Measurements from ENCODE around the gene CCDC149. TPM values are rescaled to one million over a fixed set of nuclear protein-coding genes. Genes with fewer than 3 reads are reported as not detected.

CCDC149 gene
- total RNA-seq, 1 donor from 2014 or later = 8.0 TPM

DNA sequence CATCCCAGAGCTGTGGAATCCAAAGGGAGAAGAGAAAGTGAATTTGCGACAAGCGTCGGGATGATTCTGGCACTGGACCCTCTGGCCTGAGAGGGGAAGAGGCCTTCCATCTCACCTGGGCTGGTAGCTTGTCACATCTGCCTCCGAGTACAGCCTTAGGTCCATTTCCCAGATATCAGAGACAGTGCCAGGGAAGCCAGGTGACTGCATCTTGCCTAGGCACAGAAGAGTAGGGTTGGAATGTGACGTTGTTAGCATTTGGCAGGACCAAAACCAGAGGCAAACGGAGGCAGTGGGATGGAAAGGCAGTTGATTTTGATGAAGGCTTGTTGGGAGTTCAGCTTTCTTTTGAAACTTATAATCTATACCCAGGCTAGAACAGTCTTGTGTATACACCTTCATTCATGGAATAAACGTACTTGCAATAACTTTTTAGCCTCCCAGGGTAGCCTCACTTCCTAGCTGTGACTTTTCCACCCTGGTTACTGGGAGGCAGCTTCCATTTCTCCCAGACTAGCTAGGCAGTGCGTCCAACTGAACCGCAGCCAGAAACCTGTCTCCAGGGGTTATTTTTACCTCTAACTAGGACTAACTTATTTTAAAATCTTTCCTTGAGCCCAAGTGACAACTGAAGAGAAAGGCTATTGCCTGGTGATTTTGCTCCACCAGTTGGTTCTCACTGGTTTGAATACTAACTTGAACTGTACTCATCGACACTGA, 111.5 kb downstream of the CCDC149 start:
- Histone ChIP-seq H3K4me3 (ENCODE audit: low read depth, low read length) (no peak overlapping the region), H3K36me3 (ENCODE audit: control insufficient read depth, insufficient read depth, low read length) (no peaks in the 10 kb centered on the region), H3K27me3 (ENCODE audit: control insufficient read depth, insufficient read depth, low read length) (peaks cover 39% of the 10 kb centered on the region)
- TF ChIP-seq, protein P1, sequence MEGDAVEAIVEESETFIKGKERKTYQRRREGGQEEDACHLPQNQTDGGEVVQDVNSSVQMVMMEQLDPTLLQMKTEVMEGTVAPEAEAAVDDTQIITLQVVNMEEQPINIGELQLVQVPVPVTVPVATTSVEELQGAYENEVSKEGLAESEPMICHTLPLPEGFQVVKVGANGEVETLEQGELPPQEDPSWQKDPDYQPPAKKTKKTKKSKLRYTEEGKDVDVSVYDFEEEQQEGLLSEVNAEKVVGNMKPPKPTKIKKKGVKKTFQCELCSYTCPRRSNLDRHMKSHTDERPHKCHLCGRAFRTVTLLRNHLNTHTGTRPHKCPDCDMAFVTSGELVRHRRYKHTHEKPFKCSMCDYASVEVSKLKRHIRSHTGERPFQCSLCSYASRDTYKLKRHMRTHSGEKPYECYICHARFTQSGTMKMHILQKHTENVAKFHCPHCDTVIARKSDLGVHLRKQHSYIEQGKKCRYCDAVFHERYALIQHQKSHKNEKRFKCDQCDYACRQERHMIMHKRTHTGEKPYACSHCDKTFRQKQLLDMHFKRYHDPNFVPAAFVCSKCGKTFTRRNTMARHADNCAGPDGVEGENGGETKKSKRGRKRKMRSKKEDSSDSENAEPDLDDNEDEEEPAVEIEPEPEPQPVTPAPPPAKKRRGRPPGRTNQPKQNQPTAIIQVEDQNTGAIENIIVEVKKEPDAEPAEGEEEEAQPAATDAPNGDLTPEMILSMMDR (IDR thresholded peaks at IDR 0.05; ENCODE audit: insufficient read depth, low read length, poor library complexity, severe bottlenecking) = no peak
- DNase-seq (ENCODE audit: low read depth) = no peak

DNA sequence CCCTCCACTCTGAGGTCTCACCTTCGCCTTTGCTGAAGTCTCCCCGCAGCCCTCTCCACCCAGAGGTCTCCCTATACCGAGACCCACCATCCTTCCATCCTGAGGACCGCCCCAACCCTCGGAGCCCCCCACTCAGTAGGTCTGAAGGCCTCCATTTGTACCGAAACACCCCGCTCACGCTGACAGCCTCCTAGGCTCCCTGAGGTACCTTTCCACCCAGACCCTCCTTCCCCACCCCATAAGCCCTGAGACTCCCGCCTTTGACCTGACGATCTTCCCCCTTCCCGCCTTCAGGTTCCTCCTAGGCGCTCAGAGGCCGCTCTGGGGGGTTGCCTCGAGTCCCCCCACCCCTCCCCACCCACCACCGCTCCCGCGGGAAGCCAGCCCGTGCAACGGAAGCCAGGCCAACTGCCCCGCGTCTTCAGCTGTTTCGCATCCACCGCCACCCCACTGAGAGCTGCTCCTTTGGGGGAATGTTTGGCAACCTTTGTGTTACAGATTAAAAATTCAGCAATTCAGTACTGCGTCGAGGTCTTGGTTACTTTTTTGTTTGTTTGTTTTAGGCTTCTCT, 112.4 kb downstream of the CCDC149 start:
- TF ChIP-seq, protein P1 (IDR thresholded peaks at IDR 0.05; ENCODE audit: insufficient read depth, low read length, poor library complexity, severe bottlenecking) = no peak
- H3K4me3 ChIP-seq (ENCODE audit: low read depth, low read length) = no peak overlapping the region
- H3K27me3 ChIP-seq (ENCODE audit: control insufficient read depth, insufficient read depth, low read length) = peaks cover 41% of the 10 kb centered on the region
- DNase-seq (ENCODE audit: low read depth) = no peak
- H3K36me3 ChIP-seq (ENCODE audit: control insufficient read depth, insufficient read depth, low read length) = no peaks in the 10 kb centered on the region

GRCh38 chr4:24799544-24800324, 113.1 kb downstream of the CCDC149 start:
- Histone ChIP-seq H3K27me3 (ENCODE audit: control insufficient read depth, insufficient read depth, low read length) (peaks cover 41% of the 10 kb centered on the region), H3K4me3 (ENCODE audit: low read depth, low read length) (no peak overlapping the region), H3K36me3 (ENCODE audit: control insufficient read depth, insufficient read depth, low read length) (no peaks in the 10 kb centered on the region)
- no peak for DNase-seq (ENCODE audit: low read depth)
- TF ChIP-seq, protein P1 (IDR thresholded peaks at IDR 0.05; ENCODE audit: insufficient read depth, low read length, poor library complexity, severe bottlenecking) = no peak

- no peaks in the 10 kb centered on the region for H3K36me3 ChIP-seq (ENCODE audit: control insufficient read depth, insufficient read depth, low read length)
- TF ChIP-seq, protein P1 (IDR thresholded peaks at IDR 0.05; ENCODE audit: insufficient read depth, low read length, poor library complexity, severe bottlenecking) = no peak
- DNase-seq (ENCODE audit: low read depth) = no peak
These were observed 113.7 kb downstream of the CCDC149 start for GRCh38 chr4:24799196-24799543.

DNA sequence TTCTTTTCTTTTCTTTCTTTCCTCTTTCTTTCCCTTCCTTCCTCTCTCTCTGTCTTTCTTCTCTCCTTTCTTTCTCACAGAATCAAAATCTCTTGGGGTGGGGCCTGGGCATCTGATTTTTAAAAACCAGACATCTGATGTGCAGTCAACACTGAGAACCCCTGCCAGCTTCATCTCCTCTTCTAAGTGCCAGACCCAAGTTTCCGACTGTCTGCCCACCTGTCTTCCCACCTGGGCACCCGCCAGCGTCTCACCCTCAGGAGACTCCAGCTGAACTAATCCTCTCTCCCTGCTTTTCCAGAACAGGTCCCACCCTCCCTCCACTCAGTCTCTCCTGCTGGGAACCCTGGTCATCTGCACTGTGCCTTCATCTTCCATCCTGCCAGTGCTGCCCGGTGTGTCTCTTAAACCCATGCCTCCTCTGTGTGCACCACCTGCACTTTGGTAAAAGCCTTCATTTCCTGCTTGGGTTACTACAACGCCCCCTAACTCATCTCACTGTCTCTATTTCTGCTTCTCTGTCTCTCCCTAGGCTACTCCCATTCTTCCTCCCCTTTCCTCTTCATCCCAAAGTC, 114.7 kb downstream of the CCDC149 start:
- Histone ChIP-seq H3K4me3 (ENCODE audit: low read depth, low read length) (no peak overlapping the region), H3K36me3 (ENCODE audit: control insufficient read depth, insufficient read depth, low read length) (no peaks in the 10 kb centered on the region), H3K27me3 (ENCODE audit: control insufficient read depth, insufficient read depth, low read length) (peaks cover 41% of the 10 kb centered on the region)
- TF ChIP-seq, protein P1 (IDR thresholded peaks at IDR 0.05; ENCODE audit: insufficient read depth, low read length, poor library complexity, severe bottlenecking) = no peak
- DNase-seq (ENCODE audit: low read depth) = no peak

More at GRCh38 chr4:24799196-24799543, 113.7 kb downstream of the CCDC149 start:
- H3K27me3 ChIP-seq (ENCODE audit: control insufficient read depth, insufficient read depth, low read length) = peaks cover 41% of the 10 kb centered on the region
- H3K4me3 ChIP-seq (ENCODE audit: low read depth, low read length) = no peak overlapping the region

All from kidney epithelial cell (primary cell).